Nephron (organoid): ENCODE measurements around the gene MED28.
A peak's percentile ranks its signal among the peaks of the same experiment; 100 is the strongest.

Experiments
- H3K27ac Mint-ChIP-seq, 3 experiments: 2 replicates each; pipeline ENCODE4 v1.8.0; 2020; ENCODE audit warnings: mixed read lengths in 3 of 3, mild to moderate bottlenecking in 2 of 3, moderate library complexity in 1 of 3
- H3K27me3 Mint-ChIP-seq: 2 replicates; pipeline ENCODE4 v1.8.0; 2021; ENCODE audit warnings: low read depth, mild to moderate bottlenecking, moderate library complexity, mixed read lengths
- H3K36me3 Mint-ChIP-seq: 2 replicates; pipeline ENCODE4 v1.8.0; 2020; ENCODE audit warnings: low read depth, mixed read lengths
- H3K4me1 Mint-ChIP-seq: 2 replicates; pipeline ENCODE4 v1.8.0; 2020; ENCODE audit warnings: mixed read lengths
- H3K4me3 Mint-ChIP-seq, 3 experiments: 2 replicates each; pipeline ENCODE4 v1.8.0; 2020; ENCODE audit warnings: mild to moderate bottlenecking in 3 of 3, mixed read lengths in 3 of 3, moderate library complexity in 2 of 3
- H3K9me3 Mint-ChIP-seq: 2 replicates; pipeline ENCODE4 v1.8.0; 2020; ENCODE audit warnings: mixed read lengths
- TF ChIP-seq, protein P1 (sequence below), 3 experiments: fragments of 200-600 bp; sonication (generic); IDR thresholded peaks; one replicate each; pipeline ENCODE4 v1.5.0; 2021; ENCODE audit warnings: antibody characterized with exemption in 3 of 3; ENCODE audit not compliant: unreplicated experiment in 3 of 3

MED28 gene

DNA sequence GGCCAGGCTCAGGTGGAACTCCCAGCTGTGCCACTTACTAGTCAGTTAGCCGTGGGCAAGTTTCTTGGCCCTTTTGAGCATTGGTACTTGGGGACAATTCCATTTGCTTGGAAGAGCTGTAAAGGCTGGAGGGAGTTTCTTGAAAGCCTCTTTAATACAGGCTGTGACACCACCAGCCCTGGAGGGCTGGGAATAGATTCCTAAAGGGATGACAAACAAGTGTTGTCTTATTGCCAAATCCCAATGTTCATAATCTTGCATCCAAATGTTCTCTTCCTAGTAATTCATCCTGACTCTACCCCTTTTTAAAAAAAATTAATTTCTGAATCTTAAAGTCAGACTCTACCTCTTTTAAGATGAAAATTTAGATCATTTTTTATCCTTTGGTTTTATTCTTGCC lies 14.6 kb upstream of the MED28 start:
- Mint-ChIP-seq H3K27ac (no peak overlapping the region), H3K4me3 (no peak overlapping the region), H3K36me3 (peaks cover 41% of the 10 kb centered on the region), H3K27me3 (no peaks in the 10 kb centered on the region), H3K9me3 (no peaks in the 10 kb centered on the region), H3K4me1 (no peaks in the 10 kb centered on the region)
- TF ChIP-seq, protein P1, sequence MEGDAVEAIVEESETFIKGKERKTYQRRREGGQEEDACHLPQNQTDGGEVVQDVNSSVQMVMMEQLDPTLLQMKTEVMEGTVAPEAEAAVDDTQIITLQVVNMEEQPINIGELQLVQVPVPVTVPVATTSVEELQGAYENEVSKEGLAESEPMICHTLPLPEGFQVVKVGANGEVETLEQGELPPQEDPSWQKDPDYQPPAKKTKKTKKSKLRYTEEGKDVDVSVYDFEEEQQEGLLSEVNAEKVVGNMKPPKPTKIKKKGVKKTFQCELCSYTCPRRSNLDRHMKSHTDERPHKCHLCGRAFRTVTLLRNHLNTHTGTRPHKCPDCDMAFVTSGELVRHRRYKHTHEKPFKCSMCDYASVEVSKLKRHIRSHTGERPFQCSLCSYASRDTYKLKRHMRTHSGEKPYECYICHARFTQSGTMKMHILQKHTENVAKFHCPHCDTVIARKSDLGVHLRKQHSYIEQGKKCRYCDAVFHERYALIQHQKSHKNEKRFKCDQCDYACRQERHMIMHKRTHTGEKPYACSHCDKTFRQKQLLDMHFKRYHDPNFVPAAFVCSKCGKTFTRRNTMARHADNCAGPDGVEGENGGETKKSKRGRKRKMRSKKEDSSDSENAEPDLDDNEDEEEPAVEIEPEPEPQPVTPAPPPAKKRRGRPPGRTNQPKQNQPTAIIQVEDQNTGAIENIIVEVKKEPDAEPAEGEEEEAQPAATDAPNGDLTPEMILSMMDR (IDR thresholded peaks at IDR 0.05; ENCODE audit: unreplicated experiment in 3 of 3), result no peak

DNA sequence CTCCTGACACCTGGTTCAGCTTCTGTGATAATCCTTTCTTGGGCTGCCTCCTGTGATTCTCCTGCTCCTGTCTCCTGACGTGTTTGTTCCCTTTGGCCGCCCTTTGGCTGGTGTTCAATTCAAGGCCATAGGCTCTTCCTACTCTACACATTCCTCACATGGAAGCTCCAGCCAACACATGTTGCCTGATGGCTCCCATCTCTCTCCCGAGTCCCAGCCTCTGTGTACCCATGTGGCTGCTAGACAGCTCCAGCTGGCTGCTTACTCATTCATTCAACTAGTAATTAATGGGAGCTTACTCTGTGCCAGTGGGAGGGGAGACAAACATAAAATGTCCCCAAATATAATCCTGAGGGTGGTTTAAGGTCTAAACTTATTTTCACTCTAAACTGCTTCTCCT lies 9.2 kb upstream of the MED28 start:
- Mint-ChIP-seq H3K27ac (no peak overlapping the region), H3K4me1 (no peaks in the 10 kb centered on the region), H3K36me3 (peaks cover 28% of the 10 kb centered on the region), H3K9me3 (no peaks in the 10 kb centered on the region), H3K4me3 (no peak overlapping the region), H3K27me3 (no peaks in the 10 kb centered on the region)
- TF ChIP-seq, protein P1 (IDR thresholded peaks at IDR 0.05; ENCODE audit: unreplicated experiment in 3 of 3), result no peak

DNA sequence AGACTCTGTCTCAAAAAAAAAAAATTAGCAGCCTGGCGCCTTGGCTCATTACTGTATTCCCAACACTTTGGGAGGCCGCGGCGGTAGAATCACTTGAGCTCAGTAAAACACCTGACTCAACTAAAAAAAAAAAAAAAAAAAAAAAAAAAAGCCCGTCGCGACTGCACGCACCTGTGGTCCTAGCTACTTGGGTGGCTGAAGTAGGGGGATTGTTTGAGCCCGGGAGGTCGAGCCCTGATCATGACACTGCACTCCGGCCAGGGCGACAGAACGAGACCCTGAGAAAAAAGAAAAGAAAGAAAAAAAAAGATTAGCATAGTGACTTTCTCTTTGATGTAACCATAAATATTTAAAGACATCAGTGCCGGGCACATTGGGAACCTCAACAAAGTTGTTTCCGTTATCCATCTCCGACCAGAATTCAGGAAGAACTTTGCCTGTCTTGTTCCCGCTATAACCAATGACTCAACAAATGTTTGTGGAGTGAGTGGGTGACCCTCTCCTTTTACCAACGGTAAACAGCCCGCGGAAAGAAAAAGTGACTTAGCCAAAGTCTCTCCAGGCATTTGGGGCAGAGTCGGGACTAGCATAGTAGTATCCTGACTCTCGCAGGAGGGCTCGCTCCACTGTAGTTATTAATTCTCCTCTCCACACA lies 553 bp upstream of the MED28 start:
- Mint-ChIP-seq H3K27ac (peak overlapping the region; percentile 92 to 95 (median 93)), H3K9me3 (no peaks in the 10 kb centered on the region), H3K4me3 (peak overlapping the region; percentile 98 to 99 (median 98)), H3K27me3 (no peaks in the 10 kb centered on the region), H3K36me3 (peaks cover 11% of the 10 kb centered on the region), H3K4me1 (peaks cover 28% of the 10 kb centered on the region)
- TF ChIP-seq, protein P1 (IDR thresholded peaks at IDR 0.05; ENCODE audit: unreplicated experiment in 3 of 3), result no peak

DNA sequence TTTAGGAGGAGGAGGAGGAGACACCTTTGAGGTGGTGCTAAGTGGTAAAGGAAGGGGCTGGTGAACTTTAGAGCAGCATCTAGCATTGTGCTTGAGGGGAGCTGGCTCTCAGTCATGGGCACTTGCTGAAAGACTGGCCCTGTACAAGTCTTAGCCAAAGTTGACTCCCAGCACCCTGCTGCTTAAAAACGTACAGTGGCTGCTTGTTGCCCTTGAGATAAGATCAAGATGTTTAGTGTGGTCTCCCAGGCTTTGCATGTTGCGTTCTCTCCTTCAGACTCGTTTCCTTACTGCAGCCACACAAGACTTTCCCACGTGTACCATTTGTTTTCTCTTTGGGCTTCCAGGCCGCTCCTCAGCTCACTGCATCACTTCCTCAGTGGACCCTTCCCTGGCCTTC lies 1.8 kb downstream of the MED28 start:
- Mint-ChIP-seq H3K4me1 (peaks cover 31% of the 10 kb centered on the region), H3K4me3 (peak overlapping the region; percentile 80 to 92 (median 85)), H3K9me3 (no peaks in the 10 kb centered on the region), H3K36me3 (peaks cover 29% of the 10 kb centered on the region), H3K27ac (peak overlapping the region; percentile 35 to 59 (median 51)), H3K27me3 (no peaks in the 10 kb centered on the region)
- TF ChIP-seq, protein P1 (IDR thresholded peaks at IDR 0.05; ENCODE audit: unreplicated experiment in 3 of 3), result no peak

DNA sequence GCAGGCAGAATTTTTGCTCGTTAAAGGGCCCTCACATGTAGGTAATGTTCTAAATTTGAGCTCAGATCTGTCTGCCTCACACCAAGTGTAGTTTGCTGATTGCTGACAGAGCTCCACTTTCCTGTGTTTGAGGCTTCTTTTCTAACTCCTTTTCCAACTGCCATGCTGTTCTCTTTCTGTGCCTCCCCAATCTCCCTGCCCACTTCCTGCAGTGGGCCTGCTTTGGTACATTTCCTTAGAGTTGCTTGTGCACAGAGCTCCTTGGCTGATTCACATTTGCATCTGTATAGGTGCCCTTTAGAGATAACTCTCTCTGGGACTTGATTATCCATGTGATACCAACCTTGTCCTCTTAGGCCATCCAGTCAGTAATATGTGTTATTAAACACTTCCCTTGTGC lies 4.5 kb downstream of the MED28 start:
- Mint-ChIP-seq H3K27me3 (no peaks in the 10 kb centered on the region), H3K4me3 (peak overlapping the region; percentile 25 to 46 (median 44)), H3K27ac (no peak overlapping the region), H3K36me3 (peaks cover 52% of the 10 kb centered on the region), H3K9me3 (no peaks in the 10 kb centered on the region), H3K4me1 (peaks cover 29% of the 10 kb centered on the region)
- TF ChIP-seq, protein P1 (IDR thresholded peaks at IDR 0.05; ENCODE audit: unreplicated experiment in 3 of 3), result no peak
